Progenitor cell of endocrine pancreas (in vitro differentiated cells): Measurements from ENCODE around the gene LYPD6B. TPM values are rescaled to one million over a fixed set of nuclear protein-coding genes. Genes with fewer than 3 reads are reported as not detected.

Experiments
- DNase-seq: peaks from one replicate; pipeline ENCODE4 v3.0.0; 2021; ENCODE audit warnings: low spot score; ENCODE audit not compliant: unreplicated experiment
- H3K27ac Mint-ChIP-seq: 2 replicates; pipeline ENCODE4 v1.8.0; 2021; ENCODE audit warnings: mild to moderate bottlenecking, moderate library complexity, mixed read lengths
- H3K27me3 Mint-ChIP-seq: 2 replicates; pipeline ENCODE4 v1.8.0; 2021; ENCODE audit warnings: mixed read lengths
- H3K36me3 Mint-ChIP-seq: 2 replicates; pipeline ENCODE4 v1.8.0; 2022; ENCODE audit warnings: mixed read lengths; ENCODE audit not compliant: insufficient read depth
- H3K4me1 Mint-ChIP-seq: 2 replicates; pipeline ENCODE4 v1.8.0; 2021; ENCODE audit warnings: low read depth, mixed read lengths
- H3K4me3 Mint-ChIP-seq: 2 replicates; pipeline ENCODE4 v1.8.0; 2021; ENCODE audit warnings: low read depth, mild to moderate bottlenecking, moderate library complexity, mixed read lengths
- H3K9me3 Mint-ChIP-seq: 2 replicates; pipeline ENCODE4 v1.8.0; 2021; ENCODE audit warnings: low read depth, mixed read lengths
- CTCF ChIP-seq: fragments of 200-600 bp; sonication (generic); IDR thresholded peaks from one replicate; pipeline ENCODE4 v1.5.0; 2021; ENCODE audit warnings: antibody characterized with exemption, mild to moderate bottlenecking; ENCODE audit not compliant: unreplicated experiment
- total RNA-seq: library from RNA; stranded (reverse); gene quantifications from 2 replicates; pipeline ENCODE4 v1.2.1, GENCODE V29; 2021

LYPD6B gene
- total RNA-seq, 1 donor from 2014 or later: 140 TPM

GRCh38 chr2:149170156-149170555 lies 131.7 kb downstream of the LYPD6B start:
- Mint-ChIP-seq H3K4me1 (peaks cover 68% of the 10 kb centered on the region), H3K27me3 (no peaks in the 10 kb centered on the region), H3K9me3 (no peaks in the 10 kb centered on the region), H3K36me3 (peaks cover 14% of the 10 kb centered on the region), H3K4me3 (no peak overlapping the region), H3K27ac (peak overlapping the region; percentile 93)
- TF ChIP-seq CTCF: no peak
- no peak for DNase-seq

- no peaks in the 10 kb centered on the region for H3K9me3 Mint-ChIP-seq
- peaks cover 14% of the 10 kb centered on the region for H3K36me3 Mint-ChIP-seq
- H3K4me3 Mint-ChIP-seq: peak overlapping the region; percentile 43
- H3K27ac Mint-ChIP-seq: peak overlapping the region; percentile 90
- no peak for DNase-seq
- H3K4me1 Mint-ChIP-seq: peaks cover 68% of the 10 kb centered on the region
- H3K27me3 Mint-ChIP-seq: no peaks in the 10 kb centered on the region
- TF ChIP-seq CTCF: no peak
Observed at GRCh38 chr2:149170911-149171310, 132.4 kb downstream of the LYPD6B start.

GRCh38 chr2:149173220-149173619 lies 134.7 kb downstream of the LYPD6B start:
- H3K27me3 Mint-ChIP-seq: no peaks in the 10 kb centered on the region
- no peak overlapping the region for H3K27ac Mint-ChIP-seq
- H3K9me3 Mint-ChIP-seq: no peaks in the 10 kb centered on the region
- TF ChIP-seq CTCF: no peak
- H3K4me1 Mint-ChIP-seq: peaks cover 65% of the 10 kb centered on the region
- DNase-seq: no peak
- H3K36me3 Mint-ChIP-seq: peaks cover 16% of the 10 kb centered on the region
- no peak overlapping the region for H3K4me3 Mint-ChIP-seq

GRCh38 chr2:149175956-149176355 lies 137.5 kb downstream of the LYPD6B start:
- no peak for TF ChIP-seq CTCF
- H3K27ac Mint-ChIP-seq: peak overlapping the region; percentile 33

GRCh38 chr2:149178612-149179011 lies 140.1 kb downstream of the LYPD6B start:
- H3K9me3 Mint-ChIP-seq: no peaks in the 10 kb centered on the region
- no peaks in the 10 kb centered on the region for H3K27me3 Mint-ChIP-seq
- H3K4me1 Mint-ChIP-seq: peaks cover 48% of the 10 kb centered on the region
- H3K4me3 Mint-ChIP-seq: no peak overlapping the region
- H3K36me3 Mint-ChIP-seq: peaks cover 15% of the 10 kb centered on the region
- H3K27ac Mint-ChIP-seq: peak overlapping the region; percentile 42
- no peak for DNase-seq
- TF ChIP-seq CTCF: no peak

More at GRCh38 chr2:149175956-149176355, 137.5 kb downstream of the LYPD6B start:
- DNase-seq: no peak
- Mint-ChIP-seq H3K4me3 (no peak overlapping the region), H3K27me3 (no peaks in the 10 kb centered on the region), H3K36me3 (peaks cover 21% of the 10 kb centered on the region), H3K9me3 (no peaks in the 10 kb centered on the region), H3K4me1 (peaks cover 57% of the 10 kb centered on the region)
